HepG2 (cell line): Measurements from ENCODE around the gene ETV6. TPM values are rescaled to one million over a fixed set of nuclear protein-coding genes. Genes with fewer than 3 reads are reported as not detected.

Source experiments
- ATAC-seq: fragments of 200-7000 bp; cut with Tn5 transposase; 3 replicates; pipeline ENCODE4 v1.9.1; 2020; ENCODE audit warnings: mild to moderate bottlenecking, moderate library complexity
- BruUV-seq: library from RNA; stranded (reverse); fragments of 400-500 nt; replicated peaks from 2 replicates; lab custom pipeline; 2021; lab: Mats Ljungman, UMichigan
- CTCF ChIA-PET: fragments of 300-600 bp; formaldehyde crosslinking; extraction: SDS; loops from one replicate; lab custom pipeline; 2021; ENCODE audit warnings: low total read pairs, inconsistent platforms, low intra/inter-chr PET ratio; lab: Yijun Ruan, JAX
- POLR2A ChIA-PET: fragments of 350-600 bp; sonication (Branson Sonifier 250); formaldehyde crosslinking; loops from one replicate; lab custom pipeline; 2020; ENCODE audit warnings: antibody characterized with exemption, inconsistent platforms; lab: Yijun Ruan, JAX
- DNase-seq: peaks from one replicate; pipeline ENCODE4 v3.0.0-alpha.2; 2015; ENCODE audit warnings: low spot score
- FAIRE-seq: peaks from 3 replicates; lab custom pipeline; 2011; peaks lifted over from hg19 to GRCh38; lab: Jason Lieb, UNC
- H2AFZ ChIP-seq: one replicate; pipeline ENCODE4 v1.6.1; 2011; ENCODE audit warnings: low read length, inconsistent platforms
- H3K27ac ChIP-seq: fragments of 300-600 bp; 3 replicates; pipeline ENCODE4 v1.8.0; 2011; ENCODE audit warnings: mixed run types, mild to moderate bottlenecking, mixed read lengths, low read length, inconsistent platforms; ENCODE audit not compliant: insufficient read depth; ENCODE audit errors: extremely low read length
- H3K27me3 ChIP-seq, 2 experiments: fragments of 200-600 bp in 1 of 2; 2 replicates in 1 of 2; 3 replicates in 1 of 2; pipeline versions ENCODE4 v1.6.0 to v1.8.0; 2011; ENCODE audit warnings: low read length in 2 of 2, mild to moderate bottlenecking in 2 of 2, moderate library complexity in 2 of 2, inconsistent platforms in 1 of 2; ENCODE audit not compliant: insufficient read depth in 2 of 2, control insufficient read depth in 1 of 2
- H3K36me3 ChIP-seq, 2 experiments: fragments of 200-600 bp in 1 of 2; replicated peaks in 1 of 2; 2 replicates in 1 of 2; 3 replicates in 1 of 2; pipeline versions ENCODE4 v1.5.1 to v1.8.0; 2011; ENCODE audit warnings: low read length in 2 of 2, inconsistent platforms in 1 of 2; ENCODE audit not compliant: insufficient read depth in 2 of 2, control insufficient read depth in 1 of 2
- H3K4me1 ChIP-seq: 2 replicates; pipeline ENCODE4 v1.5.1; 2012; ENCODE audit warnings: low read length, inconsistent platforms; ENCODE audit not compliant: insufficient read depth
- H3K4me2 ChIP-seq: 2 replicates; pipeline ENCODE4 v1.6.0; 2011; ENCODE audit warnings: low read depth, low read length, inconsistent platforms
- H3K4me3 ChIP-seq, 3 experiments: fragments of 200-600 bp in 1 of 3; sonication (generic), shearing (Covaris generic) in 1 of 3; replicated peaks in 1 of 3; 2 replicates each; pipeline ENCODE4 v1.5.1; 2011 to 2016; ENCODE audit warnings: low read length in 3 of 3, inconsistent platforms in 2 of 3, low read depth in 2 of 3, mild to moderate bottlenecking in 2 of 3, control low read depth in 1 of 3, mixed read lengths in 1 of 3; ENCODE audit not compliant: insufficient read depth in 1 of 3
- H3K79me2 ChIP-seq: one replicate; pipeline ENCODE4 v1.6.1; 2011; ENCODE audit warnings: low read length, inconsistent platforms; ENCODE audit not compliant: insufficient read depth
- H3K9ac ChIP-seq: 2 replicates; pipeline ENCODE4 v1.6.0; 2011; ENCODE audit warnings: mild to moderate bottlenecking, low read depth, low read length, inconsistent platforms; ENCODE audit not compliant: insufficient read depth
- H3K9me3 ChIP-seq: 2 replicates; pipeline ENCODE4 v1.5.1; 2012; ENCODE audit warnings: mild to moderate bottlenecking, low read length
- H4K20me1 ChIP-seq: 2 replicates; pipeline ENCODE4 v1.6.0; 2011; ENCODE audit warnings: inconsistent platforms, mild to moderate bottlenecking, low read length, moderate library complexity; ENCODE audit not compliant: insufficient read depth
- ELF4 ChIP-seq: sonication (generic); formaldehyde crosslinking; IDR thresholded peaks from 2 replicates; pipeline ENCODE4 v1.5.0; 2020; ENCODE audit warnings: missing genetic modification reagents, mild to moderate bottlenecking, moderate library complexity, borderline replicate concordance
- HDAC2 ChIP-seq: sonication (generic); formaldehyde crosslinking; IDR thresholded peaks from 2 replicates; pipeline ENCODE4 v1.4.0; 2020; ENCODE audit warnings: missing genetic modification reagents
- KDM2A ChIP-seq: sonication (generic); formaldehyde crosslinking; IDR thresholded peaks from 2 replicates; pipeline ENCODE4 v1.4.0; 2020; ENCODE audit warnings: low read depth, missing genetic modification reagents, borderline replicate concordance
- KLF15 ChIP-seq: sonication (generic); formaldehyde crosslinking; IDR thresholded peaks from 2 replicates; pipeline ENCODE4 v1.8.1; 2023; ENCODE audit warnings: borderline replicate concordance, mild to moderate bottlenecking, inconsistent platforms, missing genetic modification reagents, mixed read lengths
- MBNL3 ChIP-seq: fragments of 250-450 bp; sonication (Bioruptor Pico); conservative IDR thresholded peaks from 2 replicates; pipeline ENCODE4 v1.8.0; 2022; ENCODE audit warnings: mild to moderate bottlenecking, inconsistent platforms
- MEIS2 ChIP-seq: sonication (generic); formaldehyde crosslinking; IDR thresholded peaks from 2 replicates; pipeline ENCODE4 v1.9.0; 2021; ENCODE audit warnings: mild to moderate bottlenecking, missing genetic modification reagents
- RBM22 ChIP-seq: fragments of 200-400 bp; formaldehyde crosslinking; optimal IDR thresholded peaks from 2 replicates; pipeline ENCODE3; 2017; ENCODE audit warnings: mild to moderate bottlenecking, low read length, moderate library complexity
- TBL1XR1 ChIP-seq: fragments of 150-350 bp; IDR thresholded peaks from 2 replicates; pipeline ENCODE4 v1.6.1; 2014; ENCODE audit warnings: borderline replicate concordance, low read length; ENCODE audit not compliant: partially characterized antibody
- THYN1 ChIP-seq: sonication (generic); formaldehyde crosslinking; IDR thresholded peaks from 2 replicates; pipeline ENCODE4 v1.8.1; 2023; ENCODE audit warnings: low read depth, mild to moderate bottlenecking, moderate library complexity, missing genetic modification reagents, borderline replicate concordance
- ZBTB33 ChIP-seq: sonication (generic); formaldehyde crosslinking; IDR thresholded peaks from 2 replicates; pipeline ENCODE4 v1.4.0; 2020; ENCODE audit warnings: missing genetic modification reagents
- ZBTB42 ChIP-seq: sonication (generic); formaldehyde crosslinking; IDR thresholded peaks from 2 replicates; pipeline ENCODE4 v1.5.0; 2020; ENCODE audit warnings: mild to moderate bottlenecking, missing genetic modification reagents
- ZBTB7B ChIP-seq: sonication (generic); formaldehyde crosslinking; IDR thresholded peaks from 2 replicates; pipeline ENCODE4 v1.4.0; 2020; ENCODE audit warnings: missing genetic modification reagents
- ZFAT ChIP-seq: sonication (generic); formaldehyde crosslinking; conservative IDR thresholded peaks from 2 replicates; pipeline ENCODE4 v1.8.1; 2023; ENCODE audit warnings: missing genetic modification reagents, inconsistent platforms
- ZNF253 ChIP-seq: sonication (generic); formaldehyde crosslinking; IDR thresholded peaks from 2 replicates; pipeline ENCODE4 v1.8.0; 2022; ENCODE audit warnings: mild to moderate bottlenecking, missing genetic modification reagents, borderline replicate concordance
- ZNF281 ChIP-seq: sonication (generic); formaldehyde crosslinking; IDR thresholded peaks from 2 replicates; pipeline ENCODE4 v1.4.0; 2020; ENCODE audit warnings: missing genetic modification reagents, borderline replicate concordance
- ZNF496 ChIP-seq: sonication (generic); formaldehyde crosslinking; IDR thresholded peaks from 2 replicates; pipeline ENCODE4 v1.8.1; 2023; ENCODE audit warnings: mild to moderate bottlenecking, moderate library complexity, missing genetic modification reagents; ENCODE audit not compliant: insufficient replicate concordance
- ZNF570 ChIP-seq: sonication (generic); formaldehyde crosslinking; IDR thresholded peaks from 2 replicates; pipeline ENCODE4 v1.4.0; 2020; ENCODE audit warnings: mild to moderate bottlenecking, missing genetic modification reagents, borderline replicate concordance
- ZNF607 ChIP-seq: sonication (generic); formaldehyde crosslinking; IDR thresholded peaks from 2 replicates; pipeline ENCODE4 v1.5.1; 2020; ENCODE audit warnings: missing genetic modification reagents, mild to moderate bottlenecking, borderline replicate concordance
- ZNF615 ChIP-seq: sonication (generic); formaldehyde crosslinking; IDR thresholded peaks from 2 replicates; pipeline ENCODE4 v1.5.0; 2020; ENCODE audit warnings: mild to moderate bottlenecking, missing genetic modification reagents, borderline replicate concordance
- ZNF616 ChIP-seq: sonication (generic); formaldehyde crosslinking; IDR thresholded peaks from 2 replicates; pipeline ENCODE4 v1.5.0; 2020; ENCODE audit warnings: low read depth, mild to moderate bottlenecking, missing genetic modification reagents
- ZSCAN9 ChIP-seq: IDR thresholded peaks from 2 replicates; pipeline ENCODE4 v1.6.1; 2016; ENCODE audit warnings: borderline replicate concordance
- WGBS: methylation state at CpG from one replicate; pipeline ENCODE4 v1.1.6; 2017; ENCODE audit warnings: low lambda C conversion rate; 5-methylcytosine and 5-hydroxymethylcytosine counted together
- in situ Hi-C: cut with HindIII; loops from 2 replicates; pipeline ENCODE4 v1.10.0; 2017; ENCODE audit warnings: low pct_unique_long_range_greater_than_20kb; ENCODE audit not compliant: extremely low pct_ligation_motif_present
- intact Hi-C: fragments of 100-400 bp; cut with micrococcal nuclease; formaldehyde crosslinking; loops from one replicate; pipeline ENCODE4 v1.10.0; 2022; ENCODE audit not compliant: unreplicated experiment
- polyA plus RNA-seq, 8 experiments: library from polyadenylated mRNA; depleted of rRNA in 3 of 8; stranded (reverse) in 7 of 8; unstranded in 1 of 8; fragments of >200 nt; fragmentation: Illumina TruSeq in 4 of 8; extraction: Trizol in 4 of 8; gene quantifications; 2 replicates each; pipeline versions ENCODE4 v1.2.1 to v1.2.3, GENCODE V29; 2011 to 2016; ENCODE audit warnings: low read depth in 4 of 8, missing spikeins in 1 of 8, mixed read lengths in 1 of 8; ENCODE audit not compliant: insufficient read depth in 1 of 8
- total RNA-seq, 5 experiments: library from RNA; depleted of rRNA; stranded (reverse); fragments of >200 nt; fragmentation: Illumina TruSeq; extraction: Trizol; gene quantifications; 2 replicates each; pipeline ENCODE4 v1.2.3, GENCODE V29; 2016; ENCODE audit warnings: low read depth in 1 of 5

The ETV6 gene
- total and polyA plus RNA-seq, 2 of the 13 experiments (the other 11 are each of a cell fraction or from before 2014, with no cell fraction given) = 2.2 to 3.0 TPM

DNA sequence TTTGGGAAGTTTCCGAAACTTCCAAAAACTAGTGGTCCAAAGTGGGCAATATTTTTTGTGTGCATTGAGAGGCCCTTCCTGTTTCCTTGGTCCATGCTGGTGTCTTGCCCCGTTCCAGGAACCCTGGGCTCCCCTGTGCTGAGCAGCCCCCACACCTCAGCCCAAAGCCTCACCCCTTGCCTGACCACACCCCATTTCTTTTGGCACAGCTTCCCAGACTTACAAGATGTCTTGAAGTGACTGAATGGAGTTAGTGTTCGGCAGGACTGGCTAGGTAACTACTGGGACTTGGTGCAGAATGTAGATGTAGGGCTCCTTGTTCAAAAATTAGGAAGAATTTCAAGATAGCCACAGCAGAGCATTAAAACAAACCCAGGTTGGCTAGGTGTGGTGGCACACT lies 68.6 kb downstream of the ETV6 start (continued):
- TF ChIP-seq ZBTB33 (no peak), ZNF616 (CRISPR knock-in tag) (no peak), ZNF253 (no peak), ZNF496 (CRISPR knock-in tag) (no peak), RBM22 (no peak)

DNA sequence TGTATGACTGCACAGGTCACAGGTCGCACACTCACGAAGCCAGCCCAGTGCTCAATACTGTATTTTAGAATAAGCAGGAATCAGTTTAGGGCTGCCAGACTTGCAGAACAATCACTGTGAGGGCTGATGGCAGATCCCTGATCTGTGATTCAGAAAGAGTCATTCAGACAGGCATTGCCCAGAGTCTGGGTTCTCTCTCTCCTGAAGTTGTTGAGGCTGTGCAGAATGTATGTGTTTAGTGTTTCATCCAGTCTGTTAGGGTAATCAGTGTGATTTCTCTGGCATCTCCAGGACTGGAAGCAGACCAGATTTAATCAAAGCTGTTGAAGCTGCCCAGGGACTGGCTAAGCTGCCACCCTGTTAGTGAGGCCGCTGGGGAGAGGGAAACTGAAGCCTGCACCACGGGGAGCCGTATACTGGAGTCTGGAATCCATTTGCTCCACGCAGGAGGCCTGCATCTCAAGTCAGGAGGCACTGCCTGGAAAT lies 69.3 kb downstream of the ETV6 start:
- H3K36me3 ChIP-seq = no peaks in the 10 kb centered on the region
- intact Hi-C loops (no loop called here), in situ Hi-C loops (no loop called here)
- H3K9me3 ChIP-seq = no peaks in the 10 kb centered on the region
- no peak overlapping the region for H3K4me2 ChIP-seq
- H3K4me3 ChIP-seq = no peak overlapping the region
- ChIA-PET CTCF (no interaction called here), POLR2A (no interaction called here)
- no peaks in the 10 kb centered on the region for H3K79me2 ChIP-seq
- H4K20me1 ChIP-seq = no peaks in the 10 kb centered on the region
- H3K9ac ChIP-seq = no peak overlapping the region
- ATAC-seq (no peak), FAIRE-seq (no peak), DNase-seq (no peak)
- no peaks in the 10 kb centered on the region for H3K27me3 ChIP-seq
- no peak overlapping the region for H3K27ac ChIP-seq
- 100% methylated on average over 3 of the region's 6 CpGs for WGBS
- no TSS peak for BruUV-seq
- H2AFZ ChIP-seq = no peak overlapping the region
- peaks cover 32% of the 10 kb centered on the region for H3K4me1 ChIP-seq
- TF ChIP-seq ZNF615 (CRISPR knock-in tag) (no peak), ZNF281 (CRISPR knock-in tag) (no peak), MEIS2 (no peak), MBNL3 (CRISPR knock-in tag) (no peak), ZFAT (CRISPR knock-in tag) (no peak), TBL1XR1 (no peak), ZBTB42 (CRISPR knock-in tag) (no peak), KLF15 (no peak), KDM2A (CRISPR knock-in tag) (no peak), HDAC2 (no peak), ZNF570 (CRISPR knock-in tag) (no peak), ZNF607 (no peak), ZSCAN9 (CRISPR knock-in tag) (no peak), THYN1 (CRISPR knock-in tag) (no peak), ELF4 (CRISPR knock-in tag) (no peak), ZBTB7B (no peak)
